ENCODE results near the gene S100A16. TPM values are rescaled to one million over a fixed set of nuclear protein-coding genes. Genes with fewer than 3 reads are reported as not detected.

Gene S100A16
- total RNA-seq, 1 experiment from 2014 or later, result 196 TPM

DNA sequence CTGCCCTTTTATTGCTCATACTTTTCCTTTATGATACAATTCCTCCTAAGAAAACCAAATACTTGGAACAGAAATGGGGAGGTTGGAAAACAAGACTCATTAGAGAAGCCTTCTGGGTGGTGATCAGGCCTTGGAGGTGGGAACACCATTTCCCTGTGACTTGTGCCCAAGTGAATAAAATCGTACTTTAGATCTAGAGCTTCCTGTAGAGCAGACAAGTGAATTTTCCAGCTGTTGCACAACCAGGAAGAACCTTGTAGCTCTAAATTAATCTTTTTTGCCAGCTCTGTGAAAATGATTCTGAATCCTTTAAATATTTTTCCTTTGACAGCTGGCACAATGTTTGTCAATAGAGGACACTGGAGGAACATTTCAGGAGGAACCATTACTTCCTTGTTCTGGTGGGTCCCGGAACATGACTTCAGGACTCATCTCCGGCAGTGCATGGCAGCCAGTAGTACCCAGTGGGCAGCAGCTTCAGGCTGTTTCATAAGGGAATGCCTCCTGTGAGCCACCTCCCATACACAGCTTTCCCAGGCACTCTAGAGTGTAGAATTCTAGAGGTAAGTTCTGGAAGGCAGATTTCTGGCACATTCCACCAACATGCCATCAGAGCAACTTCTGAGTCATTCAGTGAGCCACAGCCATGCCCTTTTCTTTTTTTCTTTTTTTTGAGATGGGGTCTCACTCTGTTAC lies 40.0 kb upstream of the S100A16 start:
- intact Hi-C loops (cut with micrococcal nuclease), result no loop called here
- no peak overlapping the region for H3K9ac ChIP-seq (ENCODE audit: low read length)
- POLR2A ChIA-PET, result interaction anchor here (2.3 kb wide), 1 partner anchor 25 kb away, joined by 7 read pairs; the partner anchor contains the start of genes S100A1 and S100A13
- no peak overlapping the region for H3K27ac ChIP-seq (ENCODE audit: low read depth, low read length)
- TF ChIP-seq EGR1 (IDR thresholded peaks at IDR 0.05; ENCODE audit: low read depth) (no peak), POLR2A (IDR thresholded peaks at IDR 0.05; ENCODE audit: borderline replicate concordance, extremely low read depth, insufficient read depth, insufficient read length) (no peak), ZBTB33 (IDR thresholded peaks at IDR 0.05; ENCODE audit: extremely low read depth, insufficient replicate concordance, low read length) (no peak), SRF (IDR thresholded peaks at IDR 0.05; ENCODE audit: low read depth) (no peak)
- RAD21 ChIA-PET (ENCODE audit: low non-redundant PET in 1 of 2, low total read pairs in 2 of 2, uncharacterized antibody in 2 of 2, unreplicated experiment in 2 of 2), result no interaction called here
- H3K9me2 ChIP-seq (ENCODE audit: insufficient read depth), result no peaks in the 10 kb centered on the region
- no peaks in the 10 kb centered on the region for H3K36me3 ChIP-seq (ENCODE audit: control insufficient read depth in 1 of 2, insufficient read depth in 2 of 2, low read length in 2 of 2)
- no peaks in the 10 kb centered on the region for H3K27me3 ChIP-seq (ENCODE audit: insufficient read depth, low read length)
- H3K4me2 ChIP-seq (ENCODE audit: low read length), result no peak overlapping the region
- no peak for DNase-seq (ENCODE audit: low read depth, low spot score)
- H3K4me3 ChIP-seq (replicated peaks in 1 of 2; ENCODE audit: low read depth in 1 of 2, low read length in 2 of 2), result no peak overlapping the region
- H2AFZ ChIP-seq (ENCODE audit: low read depth, low read length, poor library complexity, severe bottlenecking), result no peak overlapping the region
- H3K79me2 ChIP-seq (ENCODE audit: insufficient read depth, low read length), result no peaks in the 10 kb centered on the region
- no TSS peak for BruUV-seq (replicated peaks)
- H3K9me3 ChIP-seq (ENCODE audit: control insufficient read depth in 1 of 2, insufficient read depth in 1 of 2, low read depth in 1 of 2, low read length in 2 of 2), result no peaks in the 10 kb centered on the region
- no peak for ATAC-seq
- CTCF ChIA-PET, result no interaction called here
- no peaks in the 10 kb centered on the region for H4K20me1 ChIP-seq (ENCODE audit: insufficient read depth)
- peaks cover 2 to 12% of the 10 kb centered on the region in 2 experiments; a peak in 3 of 4 replicates for H3K4me1 ChIP-seq (ENCODE audit: control insufficient read depth in 1 of 2, insufficient read depth in 2 of 2, low read length in 2 of 2)

DNA sequence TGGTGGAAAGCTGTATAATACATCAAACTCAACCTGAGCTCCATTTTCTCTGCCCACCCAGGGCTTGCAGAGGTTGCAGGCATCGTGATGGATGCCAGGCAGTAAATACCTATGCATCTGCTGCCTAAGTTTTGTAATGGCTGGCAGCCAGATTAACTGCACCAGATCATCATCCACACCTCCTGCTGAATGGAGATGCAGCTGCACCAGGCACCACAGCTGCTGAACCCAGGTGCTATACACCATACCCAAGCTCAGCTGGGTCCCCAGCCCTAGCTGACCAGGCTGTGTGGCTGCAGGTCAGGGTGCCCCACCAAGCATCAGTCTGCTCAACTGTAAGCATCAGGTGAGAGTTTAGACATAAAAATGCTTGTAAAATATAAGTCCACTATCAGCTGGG lies 38.8 kb upstream of the S100A16 start:
- Histone ChIP-seq H3K4me1 (ENCODE audit: control insufficient read depth in 1 of 2, insufficient read depth in 2 of 2, low read length in 2 of 2) (peaks cover 0 to 10% of the 10 kb centered on the region in 2 experiments; a peak in 2 of 4 replicates), H2AFZ (ENCODE audit: low read depth, low read length, poor library complexity, severe bottlenecking) (no peak overlapping the region), H3K9me3 (ENCODE audit: control insufficient read depth in 1 of 2, insufficient read depth in 1 of 2, low read depth in 1 of 2, low read length in 2 of 2) (no peaks in the 10 kb centered on the region), H4K20me1 (ENCODE audit: insufficient read depth) (no peaks in the 10 kb centered on the region), H3K27me3 (ENCODE audit: insufficient read depth, low read length) (no peaks in the 10 kb centered on the region), H3K27ac (ENCODE audit: low read depth, low read length) (no peak overlapping the region), H3K9ac (ENCODE audit: low read length) (no peak overlapping the region), H3K4me3 (replicated peaks in 1 of 2; ENCODE audit: low read depth in 1 of 2, low read length in 2 of 2) (no peak overlapping the region), H3K4me2 (ENCODE audit: low read length) (no peak overlapping the region), H3K9me2 (ENCODE audit: insufficient read depth) (no peaks in the 10 kb centered on the region), H3K36me3 (ENCODE audit: control insufficient read depth in 1 of 2, insufficient read depth in 2 of 2, low read length in 2 of 2) (no peaks in the 10 kb centered on the region), H3K79me2 (ENCODE audit: insufficient read depth, low read length) (no peaks in the 10 kb centered on the region)
- ATAC-seq (no peak), DNase-seq (ENCODE audit: low read depth, low spot score) (no peak)
- intact Hi-C loops (cut with micrococcal nuclease), result no loop called here
- RAD21 ChIA-PET (ENCODE audit: low non-redundant PET in 1 of 2, low total read pairs in 2 of 2, uncharacterized antibody in 2 of 2, unreplicated experiment in 2 of 2), result no interaction called here
- POLR2A ChIA-PET, result interaction anchor here (2.3 kb wide), 1 partner anchor 24 kb away, joined by 7 read pairs; the partner anchor contains the start of genes S100A1 and S100A13
- CTCF ChIA-PET, result no interaction called here
- no TSS peak for BruUV-seq (replicated peaks)
- no peak for TF ChIP-seq REST (IDR thresholded peaks at IDR 0.05; ENCODE audit: low read depth)
- TF ChIP-seq CEBPB (IDR thresholded peaks at IDR 0.05; ENCODE audit: low read depth), result no peak
- no peak for TF ChIP-seq EGR1 (IDR thresholded peaks at IDR 0.05; ENCODE audit: low read depth)
- no peak for TF ChIP-seq YY1 (IDR thresholded peaks at IDR 0.05; ENCODE audit: extremely low read depth, insufficient replicate concordance, low read depth, low read length)
- TF ChIP-seq ELF1 (IDR thresholded peaks at IDR 0.05; ENCODE audit: borderline replicate concordance, low read depth), result no peak
- no peak for TF ChIP-seq CBX3 (IDR thresholded peaks at IDR 0.05; ENCODE audit: low read depth)
- no peak for TF ChIP-seq MAX (IDR thresholded peaks at IDR 0.05)
- no peak for TF ChIP-seq POLR2AphosphoS5 (IDR thresholded peaks at IDR 0.05; ENCODE audit: low read depth, low read length)
- no peak for TF ChIP-seq EZH2phosphoT487 (IDR thresholded peaks at IDR 0.05; ENCODE audit: borderline replicate concordance)
- no peak for TF ChIP-seq ZNF274 (IDR thresholded peaks at IDR 0.05; ENCODE audit: low read depth, low read length)
- TF ChIP-seq RAD21 (IDR thresholded peaks at IDR 0.05; ENCODE audit: low read depth), result no peak
- TF ChIP-seq SRF (IDR thresholded peaks at IDR 0.05; ENCODE audit: low read depth), result no peak
- TF ChIP-seq EZH2 (IDR thresholded peaks at IDR 0.05), result no peak

All from HCT116 (cell line).